GM19035 (cell line): ENCODE data around the gene P2RX4.
"Not testable (repeated sequence)": the region's sequence is repeated elsewhere in the genome, so short reads cannot be mapped to it uniquely, and the experiment has no call there.

Source experiments
- ATAC-seq: cut with Tn5 transposase; IDR thresholded peaks from one replicate; pipeline ENCODE4 v1.9.1; 2021; ENCODE audit not compliant: unreplicated experiment

The P2RX4 gene

DNA sequence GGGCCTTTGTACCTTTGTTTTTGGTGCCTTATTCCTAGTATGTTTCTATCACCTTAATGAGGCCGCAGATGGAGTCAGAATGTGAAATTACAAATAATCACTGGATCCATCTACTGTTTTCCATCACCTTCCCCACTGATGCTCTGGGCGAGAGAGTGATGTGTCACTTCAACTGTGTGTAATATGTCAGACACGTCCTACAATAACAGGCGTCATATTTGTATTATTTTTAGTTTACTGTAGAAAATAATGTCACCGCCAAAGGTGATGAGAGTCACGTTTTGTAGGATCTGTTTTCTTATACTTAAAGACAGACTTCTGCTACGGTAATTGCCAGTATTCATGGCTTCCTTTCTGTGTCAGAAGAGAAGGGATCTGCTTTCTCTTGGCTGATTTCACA lies 22.4 kb upstream of the P2RX4 start:
- no peak for ATAC-seq

- no peak for ATAC-seq
Observed at GRCh38 chr12:121188227-121188626, 21.7 kb upstream of the P2RX4 start.

DNA sequence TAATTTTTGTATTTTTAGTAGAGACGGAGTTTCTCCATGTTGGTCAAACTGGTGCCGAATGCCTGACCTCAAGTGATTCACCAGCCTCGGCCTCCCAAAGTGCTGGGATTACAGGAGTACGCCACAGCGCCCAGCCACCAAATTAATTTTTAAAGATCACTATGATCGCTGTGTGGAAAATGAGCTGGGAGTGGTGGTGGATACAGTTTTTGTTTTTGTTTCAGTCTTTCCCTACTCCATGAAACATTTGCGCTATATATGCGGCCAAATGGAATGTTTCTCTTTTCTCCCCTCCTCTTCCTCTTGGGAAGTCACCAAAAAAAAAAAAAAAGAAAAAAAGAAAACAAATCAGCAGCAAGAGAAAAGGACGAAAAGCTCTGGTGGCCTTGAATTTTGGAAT lies 20.8 kb upstream of the P2RX4 start:
- no peak for ATAC-seq

GRCh38 chr12:121189619-121190155 lies 20.2 kb upstream of the P2RX4 start:
- ATAC-seq, result no peak

DNA sequence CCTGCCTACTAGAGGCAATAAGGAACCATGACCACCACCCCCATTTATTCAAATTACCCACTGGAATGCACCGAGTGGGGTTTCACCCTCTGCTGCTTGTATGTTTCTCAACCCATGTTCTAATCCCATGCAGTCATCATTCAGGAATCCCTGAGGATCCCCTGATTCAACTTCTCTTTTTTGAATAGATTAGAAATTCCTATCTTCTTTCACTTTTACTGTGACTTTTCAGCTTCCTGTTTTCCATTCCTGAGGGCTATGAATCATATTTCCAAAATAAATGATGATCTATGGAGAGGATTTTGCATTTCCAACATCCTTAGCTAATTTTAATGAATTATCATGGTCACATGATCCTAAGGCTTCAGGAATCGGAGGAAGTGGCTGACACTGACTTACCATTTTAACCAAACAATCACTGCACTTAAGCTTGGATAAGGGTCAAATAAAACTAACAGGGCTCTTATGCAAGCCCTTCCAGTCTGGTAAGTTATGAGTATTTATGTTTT lies 19.4 kb upstream of the P2RX4 start:
- ATAC-seq, result no peak

DNA sequence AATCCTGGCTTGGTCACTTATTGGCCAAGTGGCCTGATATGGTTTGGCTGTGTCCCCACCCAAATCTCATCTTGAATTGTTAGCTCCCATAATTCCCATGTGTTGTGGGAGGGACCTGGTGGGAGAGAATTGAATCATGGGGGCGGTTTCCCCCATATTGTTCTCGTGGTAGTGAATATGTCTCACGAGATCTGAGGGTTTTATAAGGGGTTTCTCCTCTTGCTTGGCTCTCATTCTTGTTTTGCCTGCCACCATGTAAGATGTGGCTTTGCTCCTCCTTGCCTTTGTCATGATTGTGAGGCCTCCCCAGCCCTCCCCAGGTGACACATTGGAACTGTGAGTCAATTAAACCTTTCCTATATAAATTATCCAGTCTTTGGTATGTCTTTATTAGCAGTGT lies 18.8 kb upstream of the P2RX4 start:
- no peak for ATAC-seq

- no peak for ATAC-seq
Observed at GRCh38 chr12:121196902-121197301, 13.0 kb upstream of the P2RX4 start.

DNA sequence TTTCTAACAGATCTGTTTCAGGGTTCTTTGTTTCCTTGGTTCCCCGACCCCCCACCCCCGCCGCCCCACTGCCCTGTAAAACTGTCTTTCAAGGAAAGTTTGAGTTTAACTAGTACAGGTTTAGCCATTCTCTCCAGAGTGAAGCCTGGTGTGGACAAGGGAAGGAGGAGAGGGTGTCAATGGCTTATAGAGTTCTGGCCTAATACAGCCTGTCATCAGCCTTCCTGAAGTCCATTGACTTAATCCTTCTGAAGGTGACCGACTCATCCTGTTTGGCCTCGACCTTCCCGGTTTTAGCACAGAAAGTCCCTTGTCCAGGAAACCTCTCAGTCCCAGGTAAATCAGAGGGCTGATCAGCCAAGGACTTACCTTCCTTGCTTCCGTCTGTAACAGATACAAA lies 11.0 kb upstream of the P2RX4 start:
- no peak for ATAC-seq

GRCh38 chr12:121201140-121201539 lies 8.8 kb upstream of the P2RX4 start:
- not testable (repeated sequence) for ATAC-seq

DNA sequence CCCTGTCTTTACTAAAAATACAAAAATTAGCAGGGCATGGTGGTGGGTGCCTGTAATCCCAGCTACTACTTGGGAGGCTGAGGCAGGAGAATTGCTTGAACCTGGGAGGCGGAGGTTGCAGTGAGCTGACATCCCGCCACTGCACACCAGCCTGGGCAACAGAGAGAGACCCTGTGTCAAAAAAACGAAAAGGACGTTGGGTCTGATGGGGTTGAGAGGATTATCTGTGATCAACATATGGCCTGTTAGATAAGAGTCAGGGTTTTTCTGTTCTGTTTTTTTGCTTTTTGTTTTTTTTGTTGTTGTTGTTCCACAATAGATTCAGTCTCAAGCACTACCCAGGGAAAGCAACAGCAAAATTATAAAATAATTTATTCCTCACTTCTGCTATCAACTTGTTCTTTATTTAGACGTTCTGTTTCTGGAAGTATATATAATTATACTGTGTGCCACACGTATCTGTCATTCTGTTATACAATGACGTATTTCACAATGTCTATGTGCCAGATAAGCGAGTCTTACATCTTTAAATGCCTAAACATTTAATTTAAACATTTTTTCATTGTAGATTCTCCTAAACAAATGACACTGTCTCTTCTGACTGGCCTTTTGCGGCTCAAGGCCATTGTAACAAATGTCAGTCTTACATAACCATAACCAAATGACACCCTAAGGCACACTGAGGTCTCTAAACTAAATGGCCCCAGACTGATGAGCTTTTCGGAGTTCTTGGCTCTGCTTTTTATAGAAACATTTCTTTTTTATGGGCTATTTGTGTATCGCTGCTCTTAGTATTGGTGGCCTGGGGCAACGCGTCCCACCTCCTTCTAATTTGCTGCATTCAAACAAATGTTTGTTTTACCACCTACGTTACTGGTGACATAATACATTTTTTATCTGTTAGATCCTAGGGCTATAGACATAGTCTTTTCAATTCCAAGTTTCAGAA lies 7.2 kb upstream of the P2RX4 start:
- ATAC-seq, result no peak

DNA sequence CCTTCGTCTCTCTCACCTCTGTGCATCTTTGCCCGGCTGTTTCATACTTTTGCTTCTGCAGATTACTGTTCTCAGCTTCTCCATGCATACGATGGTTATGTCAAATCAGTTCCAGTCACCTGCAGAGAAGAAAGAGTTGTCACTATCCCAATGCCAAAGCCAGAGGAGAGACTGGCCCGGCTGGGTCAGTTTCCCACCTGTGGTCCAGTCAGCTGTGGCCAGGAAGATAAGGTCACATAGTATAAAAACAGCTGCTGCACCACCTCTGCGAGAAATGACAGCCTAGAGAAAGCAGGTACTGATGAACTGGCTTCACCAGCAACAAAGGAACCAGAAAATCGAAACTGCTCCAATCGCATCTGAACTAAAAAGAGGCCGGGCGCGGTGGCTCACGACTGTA lies 6.4 kb upstream of the P2RX4 start:
- ATAC-seq, result no peak

DNA sequence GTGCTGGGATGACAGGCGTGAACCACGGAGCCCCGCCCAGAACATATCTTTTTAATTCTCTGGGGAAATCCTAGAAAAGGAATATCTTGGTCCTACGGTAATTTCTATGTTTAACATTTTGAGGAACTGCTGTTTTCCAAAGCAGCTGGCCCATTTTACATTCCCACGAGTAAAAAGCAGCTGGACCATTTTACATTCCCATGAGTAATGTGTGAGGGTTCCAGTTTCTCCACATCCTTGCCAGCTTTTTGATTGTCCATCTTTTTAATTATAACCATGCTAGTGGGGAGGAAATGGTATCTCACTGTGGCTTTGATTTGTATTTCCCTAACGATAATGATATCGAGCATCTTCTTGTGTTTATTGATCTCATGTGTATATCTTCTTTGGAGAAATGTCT lies 4.4 kb upstream of the P2RX4 start:
- ATAC-seq, result no peak

- not testable (repeated sequence) for ATAC-seq
Observed at GRCh38 chr12:121208571-121208970, 1.4 kb upstream of the P2RX4 start.

DNA sequence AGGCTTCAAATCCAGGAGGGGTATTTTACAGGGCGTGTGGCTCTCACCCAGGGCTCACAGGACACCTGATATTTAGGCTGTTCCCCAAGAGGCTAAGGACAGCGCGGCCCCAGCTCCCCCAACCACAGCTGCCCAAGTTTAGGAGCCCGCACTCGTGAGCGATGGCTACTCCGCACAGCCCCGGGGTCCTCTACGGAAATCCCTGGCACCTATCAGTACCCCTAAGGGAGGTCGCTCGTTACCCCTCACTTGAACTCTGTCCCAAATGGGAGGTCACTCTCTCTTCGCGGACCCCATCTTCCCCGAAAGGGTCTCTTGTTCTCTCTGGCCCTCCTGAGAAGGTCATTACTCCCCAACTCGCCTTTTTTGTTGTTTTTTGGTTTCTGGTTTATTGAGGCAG lies 708 bp upstream of the P2RX4 start:
- no peak for ATAC-seq

- ATAC-seq, result no peak
Observed at GRCh38 chr12:121212875-121213274, 2.9 kb downstream of the P2RX4 start.

DNA sequence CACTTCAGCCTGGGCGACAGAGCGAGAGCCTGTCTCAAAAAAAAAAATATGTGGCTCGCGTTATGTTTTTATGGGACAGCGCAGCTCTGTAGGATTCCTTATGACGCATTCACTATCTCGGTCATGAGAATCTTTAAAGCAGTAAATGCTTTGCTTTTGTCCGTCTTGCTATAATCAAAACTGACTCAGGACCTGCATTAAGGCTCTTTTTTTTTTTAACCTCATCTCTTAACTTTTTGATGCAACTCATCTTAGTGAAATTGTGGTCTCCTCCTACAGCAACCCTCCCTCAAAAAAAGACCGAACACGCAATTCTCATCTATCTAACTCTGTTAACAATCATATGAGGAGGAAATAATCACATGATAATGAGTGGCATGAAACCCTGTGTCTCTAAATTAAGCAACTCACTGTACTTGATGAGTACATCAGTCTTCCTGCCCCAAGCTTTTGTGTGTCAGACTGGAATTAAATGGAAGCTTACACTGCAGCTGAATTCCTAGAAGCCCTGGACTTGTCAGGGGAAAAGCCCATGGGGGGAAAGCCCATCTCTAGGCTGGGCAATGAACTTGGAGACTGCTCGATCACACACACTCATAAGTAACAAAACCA lies 4.3 kb downstream of the P2RX4 start:
- ATAC-seq, result no peak

DNA sequence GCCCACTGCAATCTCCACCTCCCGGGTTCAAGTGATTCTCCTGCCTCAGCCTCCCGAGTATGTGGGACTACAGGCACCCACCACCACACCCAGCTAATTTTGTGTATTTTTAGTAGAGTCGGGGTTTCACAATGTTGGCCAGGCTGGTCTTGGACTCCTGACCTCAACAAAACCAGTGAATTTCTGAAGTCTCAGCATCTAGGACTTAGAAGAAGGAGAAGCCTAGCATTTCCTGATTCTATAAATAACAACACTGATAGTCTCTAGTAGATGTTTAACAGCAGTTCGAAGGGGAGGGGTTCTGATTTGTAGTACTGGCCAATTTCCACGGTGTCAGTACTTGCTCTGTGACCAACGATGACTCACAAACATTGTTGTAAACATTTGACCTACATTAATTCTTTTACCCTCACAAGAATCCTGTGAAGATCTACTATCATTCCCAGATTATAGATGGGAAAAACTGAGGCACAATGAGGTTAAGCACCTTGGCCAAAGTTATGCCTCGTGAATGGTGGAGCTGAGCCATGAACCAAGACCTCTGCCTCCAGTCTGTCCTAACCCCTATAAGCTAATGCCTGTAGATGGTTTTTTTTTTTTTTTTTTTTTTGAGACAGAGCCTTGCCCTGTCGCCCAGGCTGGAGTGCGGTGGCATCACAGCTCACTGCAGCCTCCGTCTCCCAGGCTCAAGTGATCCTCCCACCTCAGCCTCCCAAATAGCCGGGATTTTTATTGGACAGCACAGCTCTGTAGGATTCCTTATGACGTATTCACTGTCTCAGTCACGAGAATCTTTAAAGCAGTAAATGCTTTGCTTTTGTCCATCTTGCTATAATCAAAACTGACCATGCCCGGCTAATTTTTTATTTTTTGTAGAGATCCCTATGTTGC lies 5.2 kb downstream of the P2RX4 start:
- no peak for ATAC-seq

DNA sequence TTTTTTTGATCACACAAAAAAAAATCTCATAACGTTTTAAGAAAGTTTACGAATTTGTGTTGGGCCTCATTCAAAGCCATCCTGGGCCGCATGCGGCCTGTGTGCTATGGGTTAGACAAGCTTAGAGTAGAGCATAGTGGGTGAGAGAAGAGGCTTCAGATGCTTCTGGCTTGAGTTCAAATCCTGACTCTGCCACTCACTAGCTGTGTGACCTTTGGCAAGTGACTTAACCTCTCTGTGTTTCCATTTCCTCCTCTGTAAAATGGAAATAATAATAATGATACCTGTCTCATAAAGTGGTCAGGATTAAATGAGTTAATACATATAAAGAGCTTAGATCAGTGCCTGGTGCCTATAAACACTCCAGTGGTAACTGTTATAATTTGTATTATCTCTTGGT lies 6.2 kb downstream of the P2RX4 start:
- ATAC-seq, result no peak

- ATAC-seq, result no peak
Observed at GRCh38 chr12:121217063-121217462, 7.1 kb downstream of the P2RX4 start.

DNA sequence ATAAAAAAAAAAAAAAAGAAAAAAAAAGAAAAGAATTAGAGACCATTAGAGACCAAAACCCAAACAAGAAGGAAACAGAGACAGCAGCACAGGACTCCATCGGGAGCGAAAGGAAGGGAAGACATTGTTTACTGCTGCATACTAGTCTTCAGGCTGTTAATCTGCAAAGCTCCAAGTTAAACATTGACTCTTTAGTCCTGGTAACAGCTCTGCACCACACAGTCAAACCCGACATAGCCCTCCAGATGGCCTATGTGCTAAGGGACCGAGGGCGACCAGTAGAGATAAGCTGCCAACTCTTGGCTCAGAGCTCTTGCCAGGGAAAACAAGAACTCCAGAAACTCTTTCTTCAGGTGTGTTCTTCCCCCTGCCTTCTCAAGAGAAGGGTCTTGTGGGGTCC lies 7.8 kb downstream of the P2RX4 start:
- ATAC-seq, result no peak
